A549 (cell line): ENCODE data around the gene BNIP3.

Experiments used
- CHD2 ChIP-seq: fragments of 150-350 bp; IDR thresholded peaks from 2 replicates; pipeline ENCODE4 v1.6.1; 2014; ENCODE audit warnings: low read length; ENCODE audit not compliant: partially characterized antibody
- ESRRA ChIP-seq: fragments of 150-350 bp; IDR thresholded peaks from 2 replicates; pipeline ENCODE4 v1.6.1; 2014; ENCODE audit warnings: mild to moderate bottlenecking, low read length, borderline replicate concordance
- JUN ChIP-seq, 2 experiments: fragments of >200 bp; sonication (Bioruptor Twin); formaldehyde crosslinking; IDR thresholded peaks; 2 replicates in 1 of 2; 3 replicates in 1 of 2; pipeline ENCODE4 v1.6.1; 2016 to 2017
- TF ChIP-seq, protein P1 (sequence below): fragments of >200 bp; sonication (Bioruptor Twin); formaldehyde crosslinking; IDR thresholded peaks from 3 replicates; pipeline ENCODE4 v1.5.1; 2016
- TF ChIP-seq, protein P2 (sequence below): fragments of 150-350 bp; IDR thresholded peaks from 2 replicates; pipeline ENCODE4 v1.6.1; 2014; ENCODE audit warnings: low read depth, mild to moderate bottlenecking, low read length
- TF ChIP-seq, protein P3 (sequence below): fragments of 450-650 bp; IDR thresholded peaks from 2 replicates; pipeline ENCODE4 v1.6.1; 2014; ENCODE audit warnings: antibody characterized with exemption

DNA sequence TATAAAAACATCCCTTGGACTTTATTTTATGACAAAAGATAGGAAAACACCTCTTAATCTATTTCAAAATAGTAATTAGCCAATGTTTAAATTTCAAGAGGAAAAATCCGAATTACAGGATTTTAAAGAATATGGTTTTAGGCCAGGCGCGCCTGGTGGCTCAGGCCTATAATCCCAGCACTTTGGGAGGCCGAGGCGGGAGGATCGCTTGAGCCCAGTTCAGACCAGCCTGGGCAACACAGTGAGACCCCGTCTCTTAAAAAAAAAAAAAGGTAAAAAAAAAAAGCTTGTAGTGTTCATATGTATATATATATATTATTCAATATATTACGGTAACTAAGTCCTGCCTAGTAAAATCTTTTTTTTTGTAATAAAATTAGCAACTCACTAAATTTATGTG, 1.4 kb downstream of the BNIP3 start:
- TF ChIP-seq, protein P1, sequence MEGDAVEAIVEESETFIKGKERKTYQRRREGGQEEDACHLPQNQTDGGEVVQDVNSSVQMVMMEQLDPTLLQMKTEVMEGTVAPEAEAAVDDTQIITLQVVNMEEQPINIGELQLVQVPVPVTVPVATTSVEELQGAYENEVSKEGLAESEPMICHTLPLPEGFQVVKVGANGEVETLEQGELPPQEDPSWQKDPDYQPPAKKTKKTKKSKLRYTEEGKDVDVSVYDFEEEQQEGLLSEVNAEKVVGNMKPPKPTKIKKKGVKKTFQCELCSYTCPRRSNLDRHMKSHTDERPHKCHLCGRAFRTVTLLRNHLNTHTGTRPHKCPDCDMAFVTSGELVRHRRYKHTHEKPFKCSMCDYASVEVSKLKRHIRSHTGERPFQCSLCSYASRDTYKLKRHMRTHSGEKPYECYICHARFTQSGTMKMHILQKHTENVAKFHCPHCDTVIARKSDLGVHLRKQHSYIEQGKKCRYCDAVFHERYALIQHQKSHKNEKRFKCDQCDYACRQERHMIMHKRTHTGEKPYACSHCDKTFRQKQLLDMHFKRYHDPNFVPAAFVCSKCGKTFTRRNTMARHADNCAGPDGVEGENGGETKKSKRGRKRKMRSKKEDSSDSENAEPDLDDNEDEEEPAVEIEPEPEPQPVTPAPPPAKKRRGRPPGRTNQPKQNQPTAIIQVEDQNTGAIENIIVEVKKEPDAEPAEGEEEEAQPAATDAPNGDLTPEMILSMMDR, result no peak
- TF ChIP-seq JUN (IDR thresholded peaks at IDR 0.05) (no peak), CHD2 (no peak), ESRRA (no peak)
- TF ChIP-seq, protein P2, sequence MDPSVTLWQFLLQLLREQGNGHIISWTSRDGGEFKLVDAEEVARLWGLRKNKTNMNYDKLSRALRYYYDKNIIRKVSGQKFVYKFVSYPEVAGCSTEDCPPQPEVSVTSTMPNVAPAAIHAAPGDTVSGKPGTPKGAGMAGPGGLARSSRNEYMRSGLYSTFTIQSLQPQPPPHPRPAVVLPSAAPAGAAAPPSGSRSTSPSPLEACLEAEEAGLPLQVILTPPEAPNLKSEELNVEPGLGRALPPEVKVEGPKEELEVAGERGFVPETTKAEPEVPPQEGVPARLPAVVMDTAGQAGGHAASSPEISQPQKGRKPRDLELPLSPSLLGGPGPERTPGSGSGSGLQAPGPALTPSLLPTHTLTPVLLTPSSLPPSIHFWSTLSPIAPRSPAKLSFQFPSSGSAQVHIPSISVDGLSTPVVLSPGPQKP, result no peak
- TF ChIP-seq, protein P3, sequence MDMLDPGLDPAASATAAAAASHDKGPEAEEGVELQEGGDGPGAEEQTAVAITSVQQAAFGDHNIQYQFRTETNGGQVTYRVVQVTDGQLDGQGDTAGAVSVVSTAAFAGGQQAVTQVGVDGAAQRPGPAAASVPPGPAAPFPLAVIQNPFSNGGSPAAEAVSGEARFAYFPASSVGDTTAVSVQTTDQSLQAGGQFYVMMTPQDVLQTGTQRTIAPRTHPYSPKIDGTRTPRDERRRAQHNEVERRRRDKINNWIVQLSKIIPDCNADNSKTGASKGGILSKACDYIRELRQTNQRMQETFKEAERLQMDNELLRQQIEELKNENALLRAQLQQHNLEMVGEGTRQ, result no peak
